GM12878 (cell line): ENCODE results near the gene SCLT1. TPM values are rescaled to one million over a fixed set of nuclear protein-coding genes. Genes with fewer than 3 reads are reported as not detected.

Experiments used
- ATAC-seq: fragments of 200-7000 bp; cut with Tn5 transposase; 3 replicates; pipeline ENCODE4 v1.9.1; 2020; ENCODE audit warnings: mild to moderate bottlenecking, moderate library complexity
- BruUV-seq: library from RNA; stranded (reverse); fragments of 400-500 nt; replicated peaks from 2 replicates; lab custom pipeline; 2021; lab: Mats Ljungman, UMichigan
- CTCF ChIA-PET: fragments of 300-600 bp; sonication (Branson Sonifier 250); formaldehyde crosslinking; extraction: SDS; loops from one replicate; lab custom pipeline; 2021; ENCODE audit warnings: inconsistent platforms; lab: Yijun Ruan, JAX
- POLR2A ChIA-PET: fragments of 350-600 bp; formaldehyde crosslinking; extraction: SDS; loops from one replicate; lab custom pipeline; 2021; ENCODE audit warnings: inconsistent platforms; lab: Charles Lee
- RAD21 ChIA-PET: fragments of 300-600 bp; sonication (Branson Sonifier 250); formaldehyde crosslinking; loops from one replicate; lab custom pipeline; 2023; ENCODE audit warnings: antibody characterized with exemption; ENCODE audit not compliant: unreplicated experiment; lab: Charles Lee
- SMC1A ChIA-PET: fragments of 300-600 bp; sonication (Branson Sonifier 250); formaldehyde crosslinking; loops from one replicate; lab custom pipeline; 2023; ENCODE audit not compliant: unreplicated experiment, uncharacterized antibody; lab: Charles Lee
- DNase-seq: peaks from one replicate; pipeline ENCODE4 v3.0.0-alpha.2; 2011; ENCODE audit warnings: low read depth, low spot score
- FAIRE-seq: peaks from 3 replicates; lab custom pipeline; 2011; peaks lifted over from hg19 to GRCh38; lab: Jason Lieb, UNC
- H2AFZ ChIP-seq: 2 replicates; pipeline ENCODE4 v1.6.0; 2011; ENCODE audit warnings: low read depth, low read length, control low read depth; ENCODE audit not compliant: control insufficient read depth
- H3K27ac ChIP-seq: 2 replicates; pipeline ENCODE4 v1.5.1; 2011; ENCODE audit warnings: control low read depth; ENCODE audit not compliant: control insufficient read depth, insufficient read depth
- H3K27me3 ChIP-seq, 2 experiments: replicated peaks in 1 of 2; 2 replicates each; pipeline versions ENCODE4 v1.6.0 to v1.6.1; 2011; ENCODE audit warnings: low read length in 1 of 2; ENCODE audit not compliant: control insufficient read depth in 2 of 2, insufficient read depth in 2 of 2
- H3K36me3 ChIP-seq, 2 experiments: 2 replicates each; pipeline ENCODE4 v1.5.1; 2011; ENCODE audit warnings: low read length in 1 of 2; ENCODE audit not compliant: control insufficient read depth in 2 of 2, insufficient read depth in 2 of 2
- H3K4me1 ChIP-seq: 2 replicates; pipeline ENCODE4 v1.6.1; 2011; ENCODE audit warnings: mild to moderate bottlenecking, low read length, moderate library complexity, mixed read lengths; ENCODE audit not compliant: control insufficient read depth, insufficient read depth
- H3K4me2 ChIP-seq: 2 replicates; pipeline ENCODE4 v1.6.0; 2011; ENCODE audit warnings: control low read depth; ENCODE audit not compliant: control insufficient read depth, insufficient read depth
- H3K4me3 ChIP-seq: fragments of 200-600 bp; sonication (generic); 2 replicates; pipeline ENCODE4 v1.5.1; 2016
- H3K79me2 ChIP-seq: 2 replicates; pipeline ENCODE4 v1.6.0; 2011; ENCODE audit warnings: low read length; ENCODE audit not compliant: control insufficient read depth, insufficient read depth
- H3K9ac ChIP-seq: 2 replicates; pipeline ENCODE4 v1.8.0; 2011; ENCODE audit warnings: low read length, control low read depth, mixed read lengths; ENCODE audit not compliant: control insufficient read depth, insufficient read depth
- H3K9me3 ChIP-seq: replicated peaks from 3 replicates; pipeline ENCODE4 v1.5.1; 2011; ENCODE audit warnings: mild to moderate bottlenecking, low read length; ENCODE audit not compliant: control insufficient read depth, insufficient read depth
- H4K20me1 ChIP-seq: 2 replicates; pipeline ENCODE4 v1.6.0; 2011; ENCODE audit not compliant: control insufficient read depth, insufficient read depth
- BRCA1 ChIP-seq: IDR thresholded peaks from 2 replicates; pipeline ENCODE4 v1.6.1; 2011; ENCODE audit warnings: low read depth, low read length, improper control_type of control experiment
- REST ChIP-seq: IDR thresholded peaks from 2 replicates; pipeline ENCODE4 v1.6.1; 2012; ENCODE audit warnings: mild to moderate bottlenecking, low read depth, low read length
- WGBS: methylation state at CpG from one replicate; pipeline ENCODE4 v1.1.6; 2016; ENCODE audit warnings: low lambda C conversion rate; ENCODE audit not compliant: insufficient replicate concordance, insufficient coverage; ENCODE audit errors: missing lambda C conversion rate; 5-methylcytosine and 5-hydroxymethylcytosine counted together
- in situ Hi-C: fragments of 300-500 bp; cut with MboI; formaldehyde crosslinking; loops from 9 replicates; pipeline ENCODE4 v1.14.3; 2018; ENCODE audit warnings: mixed read lengths
- intact Hi-C: fragments of 100-400 bp; cut with micrococcal nuclease; formaldehyde crosslinking; loops from one replicate; pipeline ENCODE4 v1.14.2; 2022; ENCODE audit not compliant: unreplicated experiment
- polyA plus RNA-seq, 11 experiments: library from polyadenylated mRNA; depleted of rRNA in 4 of 11; unstranded in 6 of 11; stranded (reverse) in 5 of 11; fragments of >200 nt; fragmentation: Nextera tagmentation in 4 of 11; fragmentation: Illumina TruSeq in 1 of 11; extraction: Ambion mirVana in 4 of 11; extraction: Trizol in 1 of 11; gene quantifications; 1 replicate in 1 of 11; 2 replicates in 10 of 11; pipeline versions ENCODE4 v1.2.1 to v1.2.3, GENCODE V29; 2011 to 2016; ENCODE audit warnings: inconsistent platforms in 2 of 11, missing spikeins in 2 of 11, low read depth in 1 of 11
- total RNA-seq, 4 experiments: library from RNA; depleted of rRNA in 3 of 4; stranded (reverse); fragments of >200 nt in 3 of 4; fragmentation: Illumina TruSeq in 1 of 4; extraction: Trizol in 1 of 4; gene quantifications; 2 replicates each; pipeline versions ENCODE4 v1.2.1 to v1.2.3, GENCODE V29; 2013 to 2021
- TF ChIP-seq, protein P1 (sequence below): fragments of 450-650 bp; IDR thresholded peaks from 2 replicates; pipeline ENCODE4 v1.6.1; 2018; ENCODE audit warnings: mild to moderate bottlenecking, low read depth, moderate library complexity; ENCODE audit not compliant: partially characterized antibody

Gene SCLT1
- total and polyA plus RNA-seq, 10 of the 15 experiments (the other 5 are each of a cell fraction or from before 2014, with no cell fraction given): 7.8 to 31.4 (median 19.6) TPM

DNA sequence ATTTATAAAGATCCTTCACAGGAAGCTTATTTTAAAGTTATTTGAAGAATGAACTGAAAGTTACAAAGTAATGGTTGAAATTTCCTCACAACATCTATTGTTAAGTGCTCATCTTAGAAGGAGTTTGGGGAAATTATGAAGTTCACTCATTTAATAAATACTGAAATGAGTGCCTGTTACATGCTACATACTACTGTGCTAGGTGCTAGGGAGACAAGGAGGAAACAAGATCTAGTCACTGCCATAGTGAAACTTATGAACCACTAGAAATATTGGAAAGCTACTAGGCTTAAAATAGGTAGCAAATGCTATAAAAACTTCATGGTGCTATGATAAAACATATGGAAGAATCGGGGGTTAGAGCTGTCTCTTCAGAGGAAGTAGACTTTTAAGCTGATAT is 186.8 kb downstream of the SCLT1 start:
- H3K36me3 ChIP-seq: no peaks in the 10 kb centered on the region
- RAD21 ChIA-PET: no interaction called here

More for the DNA sequence above, 186.8 kb downstream of the SCLT1 start:
- in situ Hi-C loops: no loop called here
- WGBS: 10% methylated on average over 1 of the region's 1 CpG
- Histone ChIP-seq H3K9ac (no peak overlapping the region), H3K4me2 (no peak overlapping the region), H3K9me3 (no peaks in the 10 kb centered on the region; the same call in 2 of the 3 replicates), H4K20me1 (no peaks in the 10 kb centered on the region), H3K4me1 (no peaks in the 10 kb centered on the region), H3K27me3 (no peaks in the 10 kb centered on the region), H3K79me2 (no peaks in the 10 kb centered on the region), H3K27ac (no peak overlapping the region), H3K4me3 (no peak overlapping the region), H2AFZ (no peak overlapping the region)
- no TSS peak for BruUV-seq
- intact Hi-C loops: no loop called here
- ChIA-PET POLR2A (interaction anchor here (0.6 to 1.0 kb wide), 4 partner anchors 18 to 693 kb away, joined by 3 to 7 read pairs (median 4); no protein-coding TSS in a partner anchor), SMC1A (interaction anchor here (0.5 to 2.9 kb wide), 6 partner anchors 10 to 383 kb away, joined by 3 to 11 read pairs (median 3); no protein-coding TSS in a partner anchor), CTCF (interaction anchor here (1.2 to 1.8 kb wide), 3 partner anchors 10 to 28 kb away, joined by 3 to 6 read pairs (median 4); no protein-coding TSS in a partner anchor)
- ATAC-seq (no peak), FAIRE-seq (no peak), DNase-seq (no peak)
- TF ChIP-seq REST (no peak), BRCA1 (no peak)
- TF ChIP-seq, protein P1, sequence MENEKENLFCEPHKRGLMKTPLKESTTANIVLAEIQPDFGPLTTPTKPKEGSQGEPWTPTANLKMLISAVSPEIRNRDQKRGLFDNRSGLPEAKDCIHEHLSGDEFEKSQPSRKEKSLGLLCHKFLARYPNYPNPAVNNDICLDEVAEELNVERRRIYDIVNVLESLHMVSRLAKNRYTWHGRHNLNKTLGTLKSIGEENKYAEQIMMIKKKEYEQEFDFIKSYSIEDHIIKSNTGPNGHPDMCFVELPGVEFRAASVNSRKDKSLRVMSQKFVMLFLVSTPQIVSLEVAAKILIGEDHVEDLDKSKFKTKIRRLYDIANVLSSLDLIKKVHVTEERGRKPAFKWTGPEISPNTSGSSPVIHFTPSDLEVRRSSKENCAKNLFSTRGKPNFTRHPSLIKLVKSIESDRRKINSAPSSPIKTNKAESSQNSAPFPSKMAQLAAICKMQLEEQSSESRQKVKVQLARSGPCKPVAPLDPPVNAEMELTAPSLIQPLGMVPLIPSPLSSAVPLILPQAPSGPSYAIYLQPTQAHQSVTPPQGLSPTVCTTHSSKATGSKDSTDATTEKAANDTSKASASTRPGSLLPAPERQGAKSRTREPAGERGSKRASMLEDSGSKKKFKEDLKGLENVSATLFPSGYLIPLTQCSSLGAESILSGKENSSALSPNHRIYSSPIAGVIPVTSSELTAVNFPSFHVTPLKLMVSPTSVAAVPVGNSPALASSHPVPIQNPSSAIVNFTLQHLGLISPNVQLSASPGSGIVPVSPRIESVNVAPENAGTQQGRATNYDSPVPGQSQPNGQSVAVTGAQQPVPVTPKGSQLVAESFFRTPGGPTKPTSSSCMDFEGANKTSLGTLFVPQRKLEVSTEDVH: no peak
